ENCODE measurements around the gene GIPC2.
"Not testable (repeated sequence)": the region's sequence is repeated elsewhere in the genome, so short reads cannot be mapped to it uniquely, and the experiment has no call there.

GRCh38 chr1:78109659-78110058 is 63.9 kb downstream of the GIPC2 start:
- TF ChIP-seq NR2C2 (IDR thresholded peaks at IDR 0.05; ENCODE audit: borderline replicate concordance, control insufficient read depth, insufficient read length, low read depth); YY1 (IDR thresholded peaks at IDR 0.05; ENCODE audit: low read depth, low read length); HDGF (IDR thresholded peaks at IDR 0.05): not testable (repeated sequence)

Measured in GM12878 (cell line).